HFF-Myc (cell line): ENCODE results near the gene ZFYVE16.
"Not testable (repeated sequence)": the region's sequence is repeated elsewhere in the genome, so short reads cannot be mapped to it uniquely, and the experiment has no call there.

Source experiments
- DNase-seq: peaks from one replicate; pipeline ENCODE4 v3.0.0-alpha.2; 2011; ENCODE audit warnings: low read depth; ENCODE audit errors: extremely low read depth
- H3K4me3 ChIP-seq: replicated peaks from 2 replicates; pipeline ENCODE4 v1.5.1; 2011; ENCODE audit warnings: low read depth, mild to moderate bottlenecking, control low read depth, low read length
- CTCF ChIP-seq: IDR thresholded peaks from 2 replicates; pipeline ENCODE4 v1.5.1; 2012; ENCODE audit warnings: mild to moderate bottlenecking, low read depth, low read length, control low read depth; ENCODE audit errors: missing control alignments

The ZFYVE16 gene

GRCh38 chr5:80439213-80439612, 31.3 kb downstream of the ZFYVE16 start:
- DNase-seq = no peak
- H3K4me3 ChIP-seq = no peak overlapping the region
- TF ChIP-seq CTCF = no peak

GRCh38 chr5:80442742-80443141, 34.9 kb downstream of the ZFYVE16 start:
- DNase-seq = no peak
- H3K4me3 ChIP-seq = no peak overlapping the region
- no peak for TF ChIP-seq CTCF

- DNase-seq = no peak
- H3K4me3 ChIP-seq = no peak overlapping the region
- TF ChIP-seq CTCF = no peak
These were observed 45.5 kb downstream of the ZFYVE16 start for GRCh38 chr5:80453366-80453765.

- TF ChIP-seq CTCF = no peak
- no peak for DNase-seq
- no peak overlapping the region for H3K4me3 ChIP-seq
These were observed 55.4 kb downstream of the ZFYVE16 start for GRCh38 chr5:80463269-80463668.

- peak; percentile 4 for DNase-seq
These were observed 59.0 kb downstream of the ZFYVE16 start for GRCh38 chr5:80466669-80467485.

GRCh38 chr5:80468131-80468530, 60.3 kb downstream of the ZFYVE16 start:
- TF ChIP-seq CTCF = no peak

More at GRCh38 chr5:80466669-80467485, 59.0 kb downstream of the ZFYVE16 start:
- TF ChIP-seq CTCF = no peak
- H3K4me3 ChIP-seq = no peak overlapping the region

GRCh38 chr5:80470631-80471030, 62.8 kb downstream of the ZFYVE16 start:
- not testable (repeated sequence) for H3K4me3 ChIP-seq, DNase-seq

More at GRCh38 chr5:80468131-80468530, 60.3 kb downstream of the ZFYVE16 start:
- DNase-seq = no peak
- H3K4me3 ChIP-seq = no peak overlapping the region
